HFF-Myc (cell line): ENCODE data around the gene RPTOR.

Source experiments
- DNase-seq: peaks from one replicate; pipeline ENCODE4 v3.0.0-alpha.2; 2011; ENCODE audit warnings: low read depth; ENCODE audit errors: extremely low read depth
- H3K4me3 ChIP-seq: replicated peaks from 2 replicates; pipeline ENCODE4 v1.5.1; 2011; ENCODE audit warnings: low read depth, mild to moderate bottlenecking, control low read depth, low read length
- TF ChIP-seq, protein P1 (sequence below): IDR thresholded peaks from 2 replicates; pipeline ENCODE4 v1.5.1; 2012; ENCODE audit warnings: mild to moderate bottlenecking, low read depth, low read length, control low read depth; ENCODE audit errors: missing control alignments

Gene RPTOR

DNA sequence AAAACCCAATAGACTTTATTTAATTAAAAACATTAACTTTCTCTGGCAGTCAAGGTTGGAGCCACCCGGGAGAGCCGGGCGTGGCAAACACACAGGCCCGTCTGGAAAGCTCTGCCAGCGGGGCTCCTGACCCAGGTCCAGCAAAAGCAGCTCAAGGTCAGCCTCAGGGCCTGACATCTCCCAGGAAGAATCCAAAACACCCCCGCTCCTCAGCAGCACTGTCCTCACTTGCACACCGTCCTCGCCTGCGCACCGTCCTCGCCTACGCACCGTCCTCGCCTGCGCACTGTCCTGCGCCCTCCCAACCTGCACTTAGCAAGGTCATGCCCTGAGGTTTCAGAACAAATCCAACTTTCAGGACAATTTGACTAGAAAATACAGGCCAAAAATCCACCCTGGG lies 31.4 kb upstream of the RPTOR start:
- TF ChIP-seq, protein P1, sequence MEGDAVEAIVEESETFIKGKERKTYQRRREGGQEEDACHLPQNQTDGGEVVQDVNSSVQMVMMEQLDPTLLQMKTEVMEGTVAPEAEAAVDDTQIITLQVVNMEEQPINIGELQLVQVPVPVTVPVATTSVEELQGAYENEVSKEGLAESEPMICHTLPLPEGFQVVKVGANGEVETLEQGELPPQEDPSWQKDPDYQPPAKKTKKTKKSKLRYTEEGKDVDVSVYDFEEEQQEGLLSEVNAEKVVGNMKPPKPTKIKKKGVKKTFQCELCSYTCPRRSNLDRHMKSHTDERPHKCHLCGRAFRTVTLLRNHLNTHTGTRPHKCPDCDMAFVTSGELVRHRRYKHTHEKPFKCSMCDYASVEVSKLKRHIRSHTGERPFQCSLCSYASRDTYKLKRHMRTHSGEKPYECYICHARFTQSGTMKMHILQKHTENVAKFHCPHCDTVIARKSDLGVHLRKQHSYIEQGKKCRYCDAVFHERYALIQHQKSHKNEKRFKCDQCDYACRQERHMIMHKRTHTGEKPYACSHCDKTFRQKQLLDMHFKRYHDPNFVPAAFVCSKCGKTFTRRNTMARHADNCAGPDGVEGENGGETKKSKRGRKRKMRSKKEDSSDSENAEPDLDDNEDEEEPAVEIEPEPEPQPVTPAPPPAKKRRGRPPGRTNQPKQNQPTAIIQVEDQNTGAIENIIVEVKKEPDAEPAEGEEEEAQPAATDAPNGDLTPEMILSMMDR = no peak
- DNase-seq = no peak
- no peak overlapping the region for H3K4me3 ChIP-seq

DNA sequence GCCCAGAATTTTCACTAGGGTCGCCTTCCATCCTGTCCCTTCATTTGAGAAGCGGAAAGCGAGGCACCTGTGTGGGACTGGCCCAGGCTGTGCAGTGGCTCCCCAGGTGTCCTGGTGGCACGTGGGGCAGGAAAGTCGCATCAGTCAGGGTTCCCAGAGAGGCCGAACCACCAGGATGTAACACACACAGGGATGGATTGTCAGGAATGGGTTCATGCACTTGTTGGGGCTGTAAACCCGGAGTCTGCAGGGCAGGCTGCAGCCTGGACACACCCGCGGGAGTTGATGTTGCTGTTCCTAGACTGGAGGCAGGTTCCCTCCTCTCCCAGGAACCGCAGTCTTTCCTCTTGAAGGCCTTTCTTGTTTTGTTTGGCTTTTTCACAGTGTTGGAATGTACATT lies 30.7 kb upstream of the RPTOR start:
- no peak for DNase-seq
- TF ChIP-seq, protein P1 = no peak

DNA sequence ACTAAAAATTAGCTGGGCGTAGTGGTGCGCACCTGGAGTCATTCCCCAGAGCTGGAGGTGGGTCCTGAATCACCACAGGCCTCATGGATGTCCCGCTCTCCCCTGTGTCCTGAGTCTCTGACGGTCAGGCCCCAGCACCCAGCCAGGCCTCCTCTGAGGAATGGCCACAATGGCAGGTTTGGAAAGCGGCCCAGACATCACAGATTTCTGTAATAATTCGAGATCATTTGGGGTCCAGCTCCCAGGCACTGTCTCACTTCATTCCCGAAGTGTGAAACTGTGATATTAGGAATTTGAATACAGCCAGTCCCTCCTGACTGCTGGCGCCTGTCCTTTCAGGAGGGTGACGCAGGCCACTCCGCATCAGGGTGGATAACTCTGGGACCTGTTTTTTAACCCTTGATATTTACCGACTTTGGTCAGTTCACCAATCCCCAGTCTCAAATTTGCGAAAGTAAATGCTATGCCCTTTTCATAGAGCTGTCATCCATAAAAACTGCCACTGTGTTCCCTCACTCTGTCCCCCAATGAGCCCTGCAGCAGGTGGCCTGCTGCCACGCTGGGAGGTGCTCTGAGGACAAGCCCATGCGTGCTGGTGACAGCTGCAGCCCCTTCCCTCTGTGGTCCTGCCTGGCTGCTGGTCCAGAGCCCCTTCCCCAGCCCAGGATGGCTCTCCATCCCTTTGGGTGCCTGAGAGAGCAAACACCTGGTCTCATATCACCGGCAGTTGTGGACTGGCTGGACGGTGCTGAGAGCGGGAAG lies 28.3 kb upstream of the RPTOR start:
- no peak overlapping the region for H3K4me3 ChIP-seq
- DNase-seq = no peak
- TF ChIP-seq, protein P1 = no peak

More for the DNA sequence above, 30.7 kb upstream of the RPTOR start:
- no peak overlapping the region for H3K4me3 ChIP-seq

GRCh38 chr17:80517641-80518040 lies 27.0 kb upstream of the RPTOR start:
- H3K4me3 ChIP-seq = no peak overlapping the region
- TF ChIP-seq, protein P1 = no peak
- DNase-seq = no peak

- H3K4me3 ChIP-seq = no peak overlapping the region
- DNase-seq = no peak
- TF ChIP-seq, protein P1 = no peak
Measured at GRCh38 chr17:80518392-80518791, 26.2 kb upstream of the RPTOR start.

DNA sequence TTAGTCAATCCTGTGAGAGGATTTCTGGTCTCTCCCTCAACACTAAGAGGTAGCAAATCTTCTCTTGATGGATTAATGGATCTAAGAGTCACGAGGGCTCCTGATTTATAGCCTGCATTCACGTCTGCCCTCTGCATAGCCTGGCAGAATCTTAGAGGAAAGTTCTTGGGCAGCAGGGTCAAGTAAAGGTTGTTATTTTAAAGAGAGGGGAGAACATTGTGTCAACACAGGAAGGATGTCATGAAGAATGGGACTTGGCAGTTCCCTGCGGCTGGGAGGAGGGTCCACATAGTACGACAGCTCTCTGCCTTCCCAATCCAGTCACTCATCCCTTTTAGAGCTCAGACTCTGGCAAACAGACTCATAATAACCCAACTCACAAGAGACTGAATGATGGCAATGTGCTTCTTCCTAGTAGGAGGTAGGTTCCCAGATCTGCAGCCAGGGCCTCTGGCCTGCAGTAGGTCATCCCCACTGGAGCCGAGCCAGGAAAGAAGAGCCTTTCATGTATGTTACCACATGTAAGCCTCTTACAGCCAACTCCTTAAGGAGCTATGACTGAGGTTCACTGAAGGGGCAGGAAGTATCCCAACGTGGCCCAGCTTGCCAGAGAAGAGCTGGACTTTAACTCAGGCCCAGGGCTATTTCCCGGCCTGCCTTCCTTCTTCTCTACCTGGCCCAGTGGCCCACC lies 25.4 kb upstream of the RPTOR start:
- TF ChIP-seq, protein P1 = no peak
- DNase-seq = no peak
- H3K4me3 ChIP-seq = no peak overlapping the region
